Activated naive CD4-positive, alpha-beta T cell treated with anti-CD3 and anti-CD28 coated beads, Interleukin-2, amount 10 ng/mL, durations not matched to agents 7 days and 5 days (primary cell): ENCODE data around the gene SUPT6H.
A peak's percentile ranks its signal among the peaks of the same experiment; 100 is the strongest.

ENCODE experiments used
- CTCF ChIA-PET: fragments of 350-600 bp; sonication (Branson Sonifier 250); formaldehyde crosslinking; loops from one replicate; lab custom pipeline; 2021; ENCODE audit warnings: antibody characterized with exemption; lab: Charles Lee
- DNase-seq: peaks from one replicate; pipeline ENCODE4 v3.0.0-alpha.2; 2020
- H3K27ac Mint-ChIP-seq: one replicate; pipeline ENCODE4 v1.8.0; 2021; ENCODE audit warnings: mild to moderate bottlenecking, moderate library complexity, mixed read lengths
- H3K27me3 Mint-ChIP-seq: one replicate; pipeline ENCODE4 v1.8.0; 2021; ENCODE audit warnings: mild to moderate bottlenecking, mixed read lengths
- H3K36me3 Mint-ChIP-seq: one replicate; pipeline ENCODE4 v1.8.0; 2021; ENCODE audit warnings: mixed read lengths
- H3K4me1 Mint-ChIP-seq: one replicate; pipeline ENCODE4 v1.8.0; 2021; ENCODE audit warnings: mixed read lengths
- H3K4me3 Mint-ChIP-seq: one replicate; pipeline ENCODE4 v1.8.0; 2021; ENCODE audit warnings: mild to moderate bottlenecking, moderate library complexity, mixed read lengths
- H3K9me3 Mint-ChIP-seq: one replicate; pipeline ENCODE4 v1.8.0; 2021; ENCODE audit warnings: mixed read lengths

The SUPT6H gene

GRCh38 chr17:28661635-28662526 is at the start of gene SUPT6H, which contains the start of gene SDF2:
TSS of gene SUPT6H (plus strand) at chr17:28662205. CDS start at chr17:28673402, 11,197 bp downstream.
TSS of gene SDF2 (minus strand) at chr17:28661906. CDS start at chr17:28661876, 30 bp downstream.
- H3K4me3 Mint-ChIP-seq: peak within 1 kb of the TSS; percentile 98
- CTCF ChIA-PET: interaction anchor here (0.9 to 2.4 kb wide), 6 partner anchors 8 to 66 kb away, joined by 3 to 21 read pairs (median 4); no protein-coding TSS in a partner anchor
- peaks cover 41% of the 10 kb centered on the region for H3K36me3 Mint-ChIP-seq
- H3K9me3 Mint-ChIP-seq: no peaks in the 10 kb centered on the region
- no peaks in the 10 kb centered on the region for H3K27me3 Mint-ChIP-seq
- peaks cover 49% of the 10 kb centered on the region for H3K4me1 Mint-ChIP-seq
- H3K27ac Mint-ChIP-seq: peak within 1 kb of the TSS; percentile 99
- DNase-seq: peak; percentile 96

GRCh38 chr17:28612531-28612930 is 49.5 kb upstream of the SUPT6H start:
- H3K4me1 Mint-ChIP-seq: no peaks in the 10 kb centered on the region
- H3K27me3 Mint-ChIP-seq: no peaks in the 10 kb centered on the region
- H3K36me3 Mint-ChIP-seq: peaks cover 60% of the 10 kb centered on the region
- no peak overlapping the region for H3K4me3 Mint-ChIP-seq
- H3K9me3 Mint-ChIP-seq: no peaks in the 10 kb centered on the region
- no peak for DNase-seq
- H3K27ac Mint-ChIP-seq: peak overlapping the region; percentile 19
- CTCF ChIA-PET: interaction anchor here (0.7 to 3.8 kb wide), 15 partner anchors 9 to 120 kb away, joined by 3 to 29 read pairs (median 4); partner anchors contain the start of gene ALDOC

DNA sequence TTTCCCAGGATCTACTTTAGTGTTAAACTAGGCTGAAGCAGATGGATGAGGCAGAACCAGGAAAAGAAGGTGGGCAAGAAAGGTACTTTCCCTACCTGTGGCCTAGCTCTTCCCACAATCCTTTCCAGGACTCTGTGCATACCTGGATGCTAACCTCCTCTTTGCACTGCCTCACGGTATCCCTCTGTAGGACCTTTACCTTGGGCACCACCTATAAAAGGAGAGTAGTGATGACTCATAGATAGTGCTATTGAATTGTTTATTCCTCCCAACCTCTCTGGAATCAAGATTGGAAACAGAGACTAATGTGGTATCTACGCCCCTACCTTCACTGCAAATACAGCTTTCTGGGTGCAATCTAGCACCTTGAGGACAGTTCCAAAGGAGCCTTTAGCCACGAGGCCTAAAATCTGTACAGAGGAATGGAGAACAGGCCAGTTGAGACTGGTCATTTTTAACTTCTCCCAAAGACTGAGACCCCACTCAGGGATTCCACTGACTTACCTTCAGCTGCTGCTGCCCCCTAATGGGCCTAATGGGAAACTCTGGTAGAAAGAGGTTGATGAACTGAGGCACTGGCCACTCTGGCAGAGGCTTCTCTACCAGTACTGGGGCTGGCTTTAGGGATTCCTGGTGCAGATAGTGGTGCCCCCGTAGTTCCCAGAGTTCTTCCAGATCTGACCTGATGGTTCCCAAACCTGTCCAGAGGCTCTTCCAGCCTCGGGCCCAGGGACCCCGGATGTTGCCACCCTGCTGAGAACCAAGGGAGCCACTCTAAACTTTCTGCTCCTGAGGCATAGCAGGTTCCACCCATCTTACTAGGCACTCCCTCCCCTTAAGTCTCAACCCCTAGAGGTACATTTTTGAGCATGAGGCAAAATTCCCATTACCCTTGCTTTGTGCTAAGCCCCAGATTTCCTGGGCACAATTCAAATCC is 48.8 kb upstream of the SUPT6H start:
- H3K27ac Mint-ChIP-seq: no peak overlapping the region
- CTCF ChIA-PET: interaction anchor here (0.7 to 3.8 kb wide), 17 partner anchors 9 to 121 kb away, joined by 3 to 29 read pairs (median 4); partner anchors contain the start of gene ALDOC
- H3K36me3 Mint-ChIP-seq: peaks cover 61% of the 10 kb centered on the region
- H3K9me3 Mint-ChIP-seq: no peaks in the 10 kb centered on the region
- peak; percentile 47 for DNase-seq
- H3K4me1 Mint-ChIP-seq: no peaks in the 10 kb centered on the region
- H3K27me3 Mint-ChIP-seq: no peaks in the 10 kb centered on the region
- H3K4me3 Mint-ChIP-seq: no peak overlapping the region

DNA sequence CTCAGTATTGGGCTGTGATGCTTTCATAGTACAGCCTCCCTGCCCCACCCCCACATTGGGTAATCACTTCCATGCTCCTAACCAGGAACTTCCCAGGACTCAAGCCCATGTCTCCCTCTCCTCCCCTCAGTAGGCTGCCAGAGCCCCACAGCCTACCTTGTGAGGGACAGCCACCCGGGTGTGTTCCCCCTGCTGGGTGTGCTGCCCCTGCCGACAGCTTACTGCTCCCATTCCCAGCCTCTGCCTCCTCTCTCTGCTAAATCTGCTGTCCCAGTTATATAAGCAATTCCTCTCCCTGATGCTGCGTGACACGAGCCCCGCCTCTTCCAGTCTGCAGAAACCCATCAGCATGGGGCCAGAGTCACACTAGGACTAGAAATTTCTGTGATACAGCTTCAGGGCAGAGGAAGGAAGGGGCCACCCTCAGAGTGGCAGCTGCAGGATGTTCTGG is 48.0 kb upstream of the SUPT6H start, which contains the start of gene RSKR:
TSS of gene RSKR (minus strand) at position 255 of the 451 bp plus-strand sequence. CDS start at position 231, 24 bp downstream.
- DNase-seq: no peak
- H3K36me3 Mint-ChIP-seq: peaks cover 66% of the 10 kb centered on the region
- H3K9me3 Mint-ChIP-seq: no peaks in the 10 kb centered on the region
- H3K27me3 Mint-ChIP-seq: no peaks in the 10 kb centered on the region
- H3K4me3 Mint-ChIP-seq: no peak within 1 kb of the TSS
- CTCF ChIA-PET: interaction anchor here (1.0 to 2.3 kb wide), 6 partner anchors 8 to 74 kb away, joined by 3 to 9 read pairs (median 4); partner anchors contain the start of gene ALDOC
- peak within 1 kb of the TSS; percentile 46 for H3K27ac Mint-ChIP-seq
- no peaks in the 10 kb centered on the region for H3K4me1 Mint-ChIP-seq

DNA sequence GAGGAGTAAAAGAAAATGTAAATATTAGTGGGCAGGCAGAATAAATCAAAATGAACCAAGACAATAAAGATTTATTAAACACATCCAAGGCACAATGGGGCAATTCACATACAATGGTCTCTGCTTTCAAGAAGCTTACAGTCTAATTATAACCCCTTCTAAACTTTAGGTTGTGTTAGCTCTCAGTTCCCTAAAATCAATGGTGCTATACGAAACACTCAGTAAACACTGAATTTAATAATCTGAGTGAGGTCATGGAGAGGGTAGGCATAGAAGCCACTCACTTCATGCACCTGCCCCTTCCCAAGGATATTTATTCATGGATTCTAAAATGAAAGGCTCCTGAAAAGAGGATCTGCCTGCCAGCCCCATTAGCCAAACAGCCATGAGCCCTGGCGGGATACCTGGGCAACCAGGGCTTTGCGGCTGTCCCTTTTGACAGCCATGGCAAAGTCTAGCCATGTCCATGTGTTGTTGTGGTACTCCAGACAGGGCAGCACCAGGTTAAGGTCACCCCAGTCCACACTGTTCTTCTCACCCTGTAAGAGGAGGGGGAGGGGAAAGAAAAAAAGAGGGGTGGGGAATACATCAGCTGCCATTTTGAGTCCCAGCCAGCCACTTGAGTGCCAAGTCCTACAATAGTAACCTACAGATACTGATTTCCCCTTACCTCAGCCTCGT is 46.6 kb upstream of the SUPT6H start:
- DNase-seq: no peak
- Mint-ChIP-seq H3K4me3 (no peak overlapping the region), H3K27me3 (no peaks in the 10 kb centered on the region), H3K4me1 (no peaks in the 10 kb centered on the region), H3K27ac (peak overlapping the region; percentile 11), H3K36me3 (peaks cover 71% of the 10 kb centered on the region), H3K9me3 (no peaks in the 10 kb centered on the region)
- CTCF ChIA-PET: no interaction called here

GRCh38 chr17:28616281-28616680 is 45.7 kb upstream of the SUPT6H start:
- Mint-ChIP-seq H3K36me3 (peaks cover 72% of the 10 kb centered on the region), H3K27ac (no peak overlapping the region), H3K9me3 (no peaks in the 10 kb centered on the region), H3K4me1 (no peaks in the 10 kb centered on the region), H3K4me3 (no peak overlapping the region), H3K27me3 (no peaks in the 10 kb centered on the region)
- CTCF ChIA-PET: interaction anchor here (0.6 to 0.8 kb wide), 2 partner anchors 9 to 149 kb away, joined by 3 to 4 read pairs; no protein-coding TSS in a partner anchor
- DNase-seq: no peak

- Mint-ChIP-seq H3K4me1 (no peaks in the 10 kb centered on the region), H3K36me3 (peaks cover 74% of the 10 kb centered on the region), H3K27me3 (no peaks in the 10 kb centered on the region), H3K9me3 (no peaks in the 10 kb centered on the region), H3K4me3 (no peak overlapping the region), H3K27ac (no peak overlapping the region)
- DNase-seq: no peak
- CTCF ChIA-PET: no interaction called here
Measured at GRCh38 chr17:28618464-28618863, 43.5 kb upstream of the SUPT6H start.

DNA sequence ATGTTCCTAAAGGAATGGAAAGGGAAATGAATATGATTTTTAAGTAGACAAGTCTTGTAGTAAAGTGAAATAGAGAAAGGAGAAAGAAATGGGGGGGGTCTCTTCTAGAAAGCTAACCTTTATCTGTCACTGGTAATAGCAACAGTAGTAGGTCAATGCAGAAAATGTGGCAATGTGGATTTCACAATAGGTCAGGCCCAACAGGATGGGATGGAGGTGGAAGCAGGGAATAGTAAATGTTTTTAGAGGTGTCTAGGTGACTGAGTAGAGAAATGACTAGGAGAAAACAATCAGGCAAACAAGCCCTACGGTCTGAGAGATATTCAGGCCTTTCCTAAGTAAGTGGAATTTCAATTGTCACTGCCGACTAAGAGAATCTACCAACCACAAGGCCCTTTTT is 42.0 kb upstream of the SUPT6H start:
- Mint-ChIP-seq H3K27ac (no peak overlapping the region), H3K4me1 (no peaks in the 10 kb centered on the region), H3K36me3 (peaks cover 75% of the 10 kb centered on the region), H3K9me3 (no peaks in the 10 kb centered on the region), H3K4me3 (no peak overlapping the region), H3K27me3 (no peaks in the 10 kb centered on the region)
- CTCF ChIA-PET: no interaction called here
- no peak for DNase-seq

DNA sequence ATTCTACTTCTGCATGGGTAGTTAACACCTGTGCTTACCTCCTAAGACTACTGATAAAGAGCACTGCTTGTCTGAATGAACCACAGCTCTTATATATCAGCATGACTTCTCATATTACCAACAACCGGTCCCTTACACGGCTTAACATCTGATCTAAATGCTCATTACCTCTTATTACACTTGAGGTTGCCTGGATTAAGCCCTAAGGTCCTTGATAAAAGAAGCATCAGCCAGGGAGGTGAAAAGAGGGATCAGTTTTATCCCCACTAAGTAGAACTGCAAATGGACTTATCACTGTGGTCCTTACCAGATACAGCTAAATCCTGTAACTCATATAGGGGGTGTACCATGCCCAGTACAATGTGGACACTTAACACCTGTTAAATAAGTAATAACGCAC is 39.8 kb upstream of the SUPT6H start:
- no peaks in the 10 kb centered on the region for H3K9me3 Mint-ChIP-seq
- H3K27ac Mint-ChIP-seq: no peak overlapping the region
- no peaks in the 10 kb centered on the region for H3K27me3 Mint-ChIP-seq
- DNase-seq: no peak
- peaks cover 62% of the 10 kb centered on the region for H3K36me3 Mint-ChIP-seq
- H3K4me3 Mint-ChIP-seq: no peak overlapping the region
- CTCF ChIA-PET: interaction anchor here (1.1 to 1.2 kb wide), 2 partner anchors 9 to 133 kb away, joined by 3 to 5 read pairs; no protein-coding TSS in a partner anchor
- no peaks in the 10 kb centered on the region for H3K4me1 Mint-ChIP-seq

GRCh38 chr17:28623696-28624095 is 38.3 kb upstream of the SUPT6H start:
- H3K9me3 Mint-ChIP-seq: no peaks in the 10 kb centered on the region
- no peaks in the 10 kb centered on the region for H3K4me1 Mint-ChIP-seq
- CTCF ChIA-PET: interaction anchor here (1.0 to 1.2 kb wide), 4 partner anchors 10 to 131 kb away, joined by 3 to 4 read pairs (median 3); partner anchors contain the start of gene RSKR
- no peak for DNase-seq
- no peak overlapping the region for H3K4me3 Mint-ChIP-seq
- H3K36me3 Mint-ChIP-seq: peaks cover 62% of the 10 kb centered on the region
- no peak overlapping the region for H3K27ac Mint-ChIP-seq
- H3K27me3 Mint-ChIP-seq: no peaks in the 10 kb centered on the region

DNA sequence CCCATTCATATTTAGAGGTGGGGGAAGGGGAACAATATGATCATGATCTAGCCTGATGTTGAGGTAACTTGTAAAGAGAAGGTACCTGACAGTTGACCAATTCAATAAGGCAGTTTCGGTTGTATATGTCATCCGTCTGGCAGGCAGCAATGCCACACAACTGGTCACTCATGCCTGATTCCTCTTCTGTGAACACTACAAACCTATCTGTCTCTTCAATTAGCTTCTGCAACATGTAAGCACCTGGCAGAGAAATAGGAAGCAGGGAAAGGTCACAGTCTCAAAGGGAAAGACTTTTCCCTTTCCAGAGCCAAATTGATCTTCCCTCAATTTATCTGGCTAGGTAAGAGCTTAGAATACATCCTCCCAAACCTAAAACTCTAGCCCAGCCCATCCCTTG is 37.9 kb upstream of the SUPT6H start:
- Mint-ChIP-seq H3K36me3 (peaks cover 57% of the 10 kb centered on the region), H3K27ac (no peak overlapping the region), H3K27me3 (no peaks in the 10 kb centered on the region), H3K4me3 (no peak overlapping the region), H3K9me3 (no peaks in the 10 kb centered on the region), H3K4me1 (no peaks in the 10 kb centered on the region)
- DNase-seq: no peak
- CTCF ChIA-PET: interaction anchor here (1.0 to 1.1 kb wide), 3 partner anchors 11 to 12 kb away, joined by 3 to 4 read pairs (median 3); partner anchors contain the start of gene RSKR

DNA sequence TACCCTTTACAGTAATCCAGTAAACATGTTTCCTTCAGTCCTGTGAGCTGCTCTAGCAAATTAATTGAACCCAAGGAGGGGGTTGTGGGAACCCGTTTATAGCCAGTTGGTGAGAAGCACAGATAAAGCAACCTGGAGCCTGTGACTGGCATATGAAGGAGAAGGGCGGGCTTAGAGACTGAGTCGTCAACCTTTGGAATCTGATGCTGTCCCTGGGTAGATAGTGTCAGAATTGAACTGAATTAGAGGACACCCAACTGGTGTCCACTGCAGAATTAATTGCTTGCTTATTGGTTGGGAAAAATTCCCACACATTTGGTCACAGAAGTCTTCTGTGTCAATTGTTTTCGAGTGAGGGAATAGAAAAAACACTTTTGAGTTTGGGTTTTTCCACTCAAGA is 35.2 kb upstream of the SUPT6H start:
- Mint-ChIP-seq H3K9me3 (no peaks in the 10 kb centered on the region), H3K27ac (no peak overlapping the region), H3K27me3 (no peaks in the 10 kb centered on the region), H3K4me3 (no peak overlapping the region), H3K4me1 (no peaks in the 10 kb centered on the region), H3K36me3 (peaks cover 46% of the 10 kb centered on the region)
- CTCF ChIA-PET: interaction anchor here (0.9 kb wide), 1 partner anchor 14 kb away, joined by 3 read pairs; no protein-coding TSS in a partner anchor
- no peak for DNase-seq
